ENCODE data around the gene BTBD7. TPM values are rescaled to one million over a fixed set of nuclear protein-coding genes. Genes with fewer than 3 reads are reported as not detected.

Gene BTBD7
- total RNA-seq, 4 donors from 2014 or later, result 17.9 to 30.5 (median 20.9) TPM

DNA sequence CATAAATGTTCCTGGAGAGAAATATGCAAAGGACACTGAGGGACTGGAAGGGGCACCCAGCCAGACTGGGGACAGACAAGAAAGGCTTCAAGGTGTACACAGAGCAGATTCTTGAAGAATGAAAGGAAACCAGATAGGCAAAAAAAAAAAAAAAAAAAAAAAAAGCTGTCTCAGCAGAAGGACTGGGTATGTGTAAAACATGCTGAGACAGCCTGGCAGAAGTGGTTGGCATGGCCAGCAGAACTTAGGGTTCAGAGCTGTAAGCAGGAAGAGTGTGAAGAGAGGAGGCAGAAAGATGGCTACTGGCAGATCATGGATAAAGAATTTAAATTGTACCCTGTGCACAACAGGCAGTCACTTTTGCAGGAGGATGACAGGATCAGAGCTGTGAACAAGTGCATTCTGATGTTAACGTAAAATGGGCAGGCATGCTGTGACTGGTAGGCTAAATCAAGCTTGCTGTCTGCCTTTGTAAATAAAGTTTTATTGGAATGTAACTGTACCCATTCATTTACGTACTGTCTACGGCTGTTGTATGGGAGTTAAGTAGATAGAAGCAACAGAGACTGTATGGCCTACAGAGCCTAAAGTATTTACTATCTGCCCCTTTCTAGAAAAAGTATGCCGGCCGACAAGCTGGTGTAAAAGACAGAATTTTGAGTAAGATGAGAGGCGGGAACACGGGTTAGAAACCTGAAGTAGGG is 83.6 kb downstream of the BTBD7 start:
- Histone ChIP-seq H3K4me3 (no peak overlapping the region), H3K27ac (no peak overlapping the region), H3K27me3 (no peaks in the 10 kb centered on the region), H3K9me3 (no peaks in the 10 kb centered on the region), H3K36me3 (peaks cover 6 to 98% (median 25%) of the 10 kb centered on the region in 3 donors), H3K4me1 (no peaks in the 10 kb centered on the region)
- intact Hi-C loops (cut with DNase I), result no loop called here
- TF ChIP-seq POLR2A (IDR thresholded peaks at IDR 0.05), result no peak
- TF ChIP-seq, protein P1, sequence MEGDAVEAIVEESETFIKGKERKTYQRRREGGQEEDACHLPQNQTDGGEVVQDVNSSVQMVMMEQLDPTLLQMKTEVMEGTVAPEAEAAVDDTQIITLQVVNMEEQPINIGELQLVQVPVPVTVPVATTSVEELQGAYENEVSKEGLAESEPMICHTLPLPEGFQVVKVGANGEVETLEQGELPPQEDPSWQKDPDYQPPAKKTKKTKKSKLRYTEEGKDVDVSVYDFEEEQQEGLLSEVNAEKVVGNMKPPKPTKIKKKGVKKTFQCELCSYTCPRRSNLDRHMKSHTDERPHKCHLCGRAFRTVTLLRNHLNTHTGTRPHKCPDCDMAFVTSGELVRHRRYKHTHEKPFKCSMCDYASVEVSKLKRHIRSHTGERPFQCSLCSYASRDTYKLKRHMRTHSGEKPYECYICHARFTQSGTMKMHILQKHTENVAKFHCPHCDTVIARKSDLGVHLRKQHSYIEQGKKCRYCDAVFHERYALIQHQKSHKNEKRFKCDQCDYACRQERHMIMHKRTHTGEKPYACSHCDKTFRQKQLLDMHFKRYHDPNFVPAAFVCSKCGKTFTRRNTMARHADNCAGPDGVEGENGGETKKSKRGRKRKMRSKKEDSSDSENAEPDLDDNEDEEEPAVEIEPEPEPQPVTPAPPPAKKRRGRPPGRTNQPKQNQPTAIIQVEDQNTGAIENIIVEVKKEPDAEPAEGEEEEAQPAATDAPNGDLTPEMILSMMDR (IDR thresholded peaks at IDR 0.05), result no peak
- 87 to 91% methylated on average over 7 of the region's 7 CpGs for WGBS, 2 donors
- DNase-seq, result no peak

DNA sequence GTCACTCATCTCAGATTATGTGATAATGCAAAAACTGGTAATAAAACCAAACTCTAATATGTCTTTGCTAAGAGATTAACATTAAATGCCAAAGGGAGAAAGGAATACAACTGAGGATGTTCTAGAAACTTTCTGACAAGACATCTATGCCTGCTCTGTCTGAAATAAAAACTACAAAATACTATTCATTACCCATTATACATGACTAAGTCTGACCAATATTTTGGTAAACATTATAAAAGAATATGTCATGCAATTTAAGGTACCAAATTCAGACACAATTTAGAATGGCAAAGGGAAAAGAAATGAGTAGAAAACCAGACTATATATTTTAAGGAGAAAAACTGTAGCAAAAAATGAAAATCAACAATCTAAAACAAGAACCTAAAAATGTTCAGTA is 86.3 kb downstream of the BTBD7 start:
- DNase-seq, result no peak
- no peaks in the 10 kb centered on the region for H3K4me1 ChIP-seq
- H3K27ac ChIP-seq, result no peak overlapping the region
- H3K36me3 ChIP-seq, result peaks cover 6 to 98% (median 26%) of the 10 kb centered on the region in 3 donors
- no peak overlapping the region for H3K4me3 ChIP-seq
- H3K27me3 ChIP-seq, result no peaks in the 10 kb centered on the region
- TF ChIP-seq, protein P1 (IDR thresholded peaks at IDR 0.05), result no peak
- no peak for TF ChIP-seq POLR2A (IDR thresholded peaks at IDR 0.05)
- intact Hi-C loops (cut with DNase I), result no loop called here
- no peaks in the 10 kb centered on the region for H3K9me3 ChIP-seq

DNA sequence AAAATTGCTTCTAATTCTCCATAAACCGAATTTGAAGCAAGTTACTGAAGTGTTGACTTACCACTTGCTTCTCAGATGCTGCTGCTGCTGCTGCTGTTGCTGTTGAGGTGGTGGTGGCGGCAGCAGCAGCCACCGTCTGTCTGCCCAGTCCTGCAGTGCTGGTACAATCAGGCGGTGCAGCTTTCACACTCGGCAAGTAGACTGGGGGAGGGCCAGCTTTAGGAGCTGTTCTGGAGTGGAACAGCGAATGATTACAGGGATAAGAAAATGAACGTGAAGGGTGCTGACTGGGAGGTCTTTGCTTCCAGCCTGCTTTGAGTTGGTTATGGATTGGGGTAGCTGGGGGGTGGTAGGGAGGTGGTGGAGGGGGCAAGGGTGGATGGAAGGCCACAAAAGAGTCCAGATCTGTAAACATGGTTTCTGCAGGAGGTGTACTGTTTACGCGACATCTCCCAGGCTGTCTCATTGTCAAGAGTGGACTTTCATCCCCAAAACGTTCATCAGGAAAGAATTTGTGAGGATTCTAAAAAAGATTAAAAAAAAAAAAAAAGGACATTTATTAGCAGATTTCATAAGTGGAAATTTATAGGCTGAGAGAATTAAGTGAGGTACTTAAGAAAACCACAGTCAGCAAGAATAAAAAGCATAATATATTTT is 86.9 kb downstream of the BTBD7 start:
- H3K9me3 ChIP-seq, result no peaks in the 10 kb centered on the region
- H3K27me3 ChIP-seq, result no peaks in the 10 kb centered on the region
- TF ChIP-seq, protein P1 (IDR thresholded peaks at IDR 0.05), result no peak
- TF ChIP-seq POLR2A (IDR thresholded peaks at IDR 0.05), result no peak
- intact Hi-C loops (cut with DNase I), result no loop called here
- no peak overlapping the region for H3K27ac ChIP-seq
- peaks cover 6 to 98% (median 23%) of the 10 kb centered on the region in 3 donors for H3K36me3 ChIP-seq
- WGBS, 2 donors, result 84 to 91% methylated on average over 8 to 10 of the region's 10 CpGs
- no peaks in the 10 kb centered on the region for H3K4me1 ChIP-seq
- H3K4me3 ChIP-seq, result no peak overlapping the region
- no peak for DNase-seq

DNA sequence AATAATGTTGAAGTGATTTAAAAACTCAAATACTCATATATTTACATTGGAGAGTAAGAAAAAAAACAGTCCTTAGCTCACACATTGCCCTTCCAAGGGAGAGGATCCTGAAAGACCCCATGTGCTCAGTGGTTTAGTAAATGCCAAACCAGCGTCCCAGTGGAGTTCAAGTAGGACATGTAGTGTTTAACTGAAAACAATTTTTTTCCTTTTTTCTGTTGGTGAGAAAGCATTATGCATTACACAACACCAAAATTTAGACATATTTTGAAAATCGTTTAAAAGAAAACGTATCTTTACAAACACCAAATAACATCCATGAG is 92.2 kb downstream of the BTBD7 start:
- DNase-seq, result no peak
- Histone ChIP-seq H3K4me3 (no peak overlapping the region), H3K9me3 (no peaks in the 10 kb centered on the region), H3K27me3 (no peaks in the 10 kb centered on the region), H3K36me3 (peaks cover 2 to 60% (median 21%) of the 10 kb centered on the region in 3 donors), H3K4me1 (no peaks in the 10 kb centered on the region), H3K27ac (no peak overlapping the region)
- 85 to 90% methylated on average over 3 of the region's 3 CpGs for WGBS, 2 donors
- no peak for TF ChIP-seq POLR2A (IDR thresholded peaks at IDR 0.05)
- TF ChIP-seq, protein P1 (IDR thresholded peaks at IDR 0.05), result no peak
- intact Hi-C loops (cut with DNase I), result no loop called here

DNA sequence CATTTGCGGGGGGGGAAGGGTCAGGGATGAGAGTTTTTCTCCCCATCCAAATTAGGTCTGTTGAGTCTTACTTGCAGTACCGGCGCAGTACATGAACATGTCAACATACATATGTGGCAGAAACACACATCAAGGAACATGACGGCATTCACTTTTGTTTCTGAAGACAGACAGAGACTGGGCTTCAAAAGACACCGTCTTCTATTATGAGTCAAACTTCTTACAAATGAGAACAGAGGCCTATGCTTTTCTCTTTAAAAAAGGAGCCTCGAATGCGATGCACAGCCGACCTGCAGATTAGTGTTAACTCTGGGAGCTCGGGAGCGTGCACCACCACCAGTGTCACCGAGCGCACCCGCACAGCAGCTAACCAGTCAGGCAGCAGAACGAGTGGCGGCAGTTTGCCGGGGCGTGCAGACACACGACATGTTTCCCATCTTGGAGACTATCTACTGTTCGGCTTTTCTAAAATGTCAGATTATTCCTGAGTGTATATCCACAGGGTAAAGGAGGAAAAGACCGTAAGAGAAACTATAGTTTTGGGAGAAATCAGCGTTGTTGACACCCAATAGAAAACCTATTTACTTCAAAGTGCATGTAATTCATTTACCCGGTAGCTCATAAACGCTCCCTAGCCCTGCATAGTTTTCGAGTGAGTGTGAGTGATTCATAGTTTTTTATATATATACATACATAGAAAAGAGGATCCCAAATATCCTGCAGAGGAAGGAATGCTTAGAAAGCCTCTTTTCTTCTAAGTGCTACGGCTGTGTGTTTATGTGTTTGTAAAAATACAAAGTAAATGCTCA is 92.8 kb downstream of the BTBD7 start:
- 83 to 87% methylated on average over 25 of the region's 25 CpGs for WGBS, 2 donors
- TF ChIP-seq, protein P1 (IDR thresholded peaks at IDR 0.05), result no peak
- TF ChIP-seq POLR2A (IDR thresholded peaks at IDR 0.05), result no peak
- H3K4me3 ChIP-seq, result no peak overlapping the region
- no peaks in the 10 kb centered on the region for H3K4me1 ChIP-seq
- no peak overlapping the region for H3K27ac ChIP-seq
- intact Hi-C loops (cut with DNase I), result no loop called here
- H3K27me3 ChIP-seq, result no peaks in the 10 kb centered on the region
- peaks cover 0 to 54% (median 19%) of the 10 kb centered on the region in 3 donors for H3K36me3 ChIP-seq
- DNase-seq, result no peak
- no peaks in the 10 kb centered on the region for H3K9me3 ChIP-seq
